SU-DHL-6 (cell line): ENCODE measurements around the gene CPT2.

Experiments
- H2AFZ ChIP-seq: fragments of 200-600 bp; sonication (generic); 2 replicates; pipeline ENCODE4 v1.6.1; 2014; ENCODE audit warnings: low read depth, mild to moderate bottlenecking, moderate library complexity, mixed read lengths, antibody characterized with exemption, low read length; ENCODE audit not compliant: severe bottlenecking
- H3F3A ChIP-seq: fragments of 200-600 bp; shearing (Covaris generic); 2 replicates; pipeline ENCODE4 v1.6.0; 2016; ENCODE audit warnings: antibody characterized with exemption, mild to moderate bottlenecking; ENCODE audit not compliant: insufficient read depth
- H3K27ac ChIP-seq: fragments of 200-600 bp; sonication (generic); 2 replicates; pipeline ENCODE4 v1.5.1; 2016; ENCODE audit warnings: low read depth, mild to moderate bottlenecking, low read length, moderate library complexity, mixed read lengths
- H3K27me3 ChIP-seq: fragments of 200-600 bp; sonication (generic), shearing (Covaris generic); 2 replicates; pipeline ENCODE4 v1.6.0; 2014; ENCODE audit warnings: mild to moderate bottlenecking, low read length
- H3K36me3 ChIP-seq: fragments of 200-600 bp; sonication (generic); 2 replicates; pipeline ENCODE4 v1.6.1; 2014; ENCODE audit warnings: mild to moderate bottlenecking, low read length, mixed read lengths
- H3K4me2 ChIP-seq: fragments of 300-600, 200-600 bp; shearing (Covaris generic), sonication (generic); 2 replicates; pipeline ENCODE4 v1.6.0; 2014; ENCODE audit warnings: low read length, low read depth, mild to moderate bottlenecking; ENCODE audit not compliant: poor library complexity, severe bottlenecking
- H3K4me3 ChIP-seq: fragments of 200-600 bp; sonication (generic); 2 replicates; pipeline ENCODE4 v1.5.1; 2014; ENCODE audit warnings: antibody characterized with exemption, low read length, mild to moderate bottlenecking, mixed read lengths; ENCODE audit not compliant: insufficient read depth, poor library complexity, severe bottlenecking
- H3K79me2 ChIP-seq: fragments of 200-600 bp; sonication (generic); 2 replicates; pipeline ENCODE4 v1.6.1; 2014; ENCODE audit warnings: mild to moderate bottlenecking, low read length, moderate library complexity; ENCODE audit not compliant: insufficient read depth
- H3K9ac ChIP-seq: fragments of 200-600 bp; sonication (generic); 2 replicates; pipeline ENCODE4 v1.7.0; 2014; ENCODE audit warnings: mild to moderate bottlenecking, low read length
- H3K9me2 ChIP-seq: fragments of 200-600 bp; sonication (generic); replicated peaks from 2 replicates; pipeline ENCODE4 v1.6.1; 2014; ENCODE audit warnings: low read length; ENCODE audit not compliant: insufficient read depth
- H3K9me3 ChIP-seq: fragments of 200-600 bp; sonication (generic); 2 replicates; pipeline ENCODE4 v1.6.1; 2014; ENCODE audit warnings: low read length, mixed read lengths; ENCODE audit not compliant: insufficient read depth
- H4K20me1 ChIP-seq: fragments of 200-600 bp; sonication (generic); 2 replicates; pipeline ENCODE4 v1.6.1; 2014; ENCODE audit warnings: low read depth, mild to moderate bottlenecking, antibody characterized with exemption, low read length, moderate library complexity, mixed read lengths
- EZH2phosphoT487 ChIP-seq: fragments of 200-600 bp; sonication (generic), shearing (Covaris generic); conservative IDR thresholded peaks from 2 replicates; pipeline ENCODE4 v1.6.1; 2018; ENCODE audit warnings: mild to moderate bottlenecking, antibody characterized with exemption, low read length, moderate library complexity, mixed read lengths
- TF ChIP-seq, protein P1 (sequence below): fragments of 200-600 bp; sonication (generic); IDR thresholded peaks from one replicate; pipeline ENCODE4 v1.5.1; 2017; ENCODE audit warnings: antibody characterized with exemption, mild to moderate bottlenecking, low read length, moderate library complexity; ENCODE audit not compliant: insufficient read depth, poor library complexity, severe bottlenecking

The CPT2 gene

DNA sequence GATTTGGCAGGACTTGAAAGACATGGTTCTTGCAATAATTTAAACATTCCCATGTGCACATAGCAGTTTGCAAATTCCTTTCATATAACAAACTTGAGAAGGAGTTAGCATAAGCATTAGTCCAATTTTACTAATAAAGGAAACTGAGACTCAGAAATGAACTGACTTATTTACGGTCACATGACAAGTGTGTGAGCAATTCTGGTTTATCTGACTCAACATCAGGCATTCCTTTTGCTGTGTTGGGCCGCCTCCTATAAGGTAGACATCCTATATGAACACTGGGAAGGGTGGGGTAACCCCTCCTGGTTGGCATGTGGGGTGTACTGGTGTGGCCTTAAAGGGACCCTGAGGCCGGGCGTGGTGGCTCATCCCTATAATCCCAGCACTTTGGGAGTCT is 8.5 kb upstream of the CPT2 start:
- H3K9ac ChIP-seq = no peak overlapping the region
- no peak overlapping the region for H3K4me2 ChIP-seq
- H3K27me3 ChIP-seq = no peaks in the 10 kb centered on the region
- H3K79me2 ChIP-seq = no peaks in the 10 kb centered on the region
- H3K36me3 ChIP-seq = no peaks in the 10 kb centered on the region
- no peaks in the 10 kb centered on the region for H3K9me3 ChIP-seq
- H3K9me2 ChIP-seq = no peaks in the 10 kb centered on the region
- no peaks in the 10 kb centered on the region for H4K20me1 ChIP-seq
- TF ChIP-seq, protein P1, sequence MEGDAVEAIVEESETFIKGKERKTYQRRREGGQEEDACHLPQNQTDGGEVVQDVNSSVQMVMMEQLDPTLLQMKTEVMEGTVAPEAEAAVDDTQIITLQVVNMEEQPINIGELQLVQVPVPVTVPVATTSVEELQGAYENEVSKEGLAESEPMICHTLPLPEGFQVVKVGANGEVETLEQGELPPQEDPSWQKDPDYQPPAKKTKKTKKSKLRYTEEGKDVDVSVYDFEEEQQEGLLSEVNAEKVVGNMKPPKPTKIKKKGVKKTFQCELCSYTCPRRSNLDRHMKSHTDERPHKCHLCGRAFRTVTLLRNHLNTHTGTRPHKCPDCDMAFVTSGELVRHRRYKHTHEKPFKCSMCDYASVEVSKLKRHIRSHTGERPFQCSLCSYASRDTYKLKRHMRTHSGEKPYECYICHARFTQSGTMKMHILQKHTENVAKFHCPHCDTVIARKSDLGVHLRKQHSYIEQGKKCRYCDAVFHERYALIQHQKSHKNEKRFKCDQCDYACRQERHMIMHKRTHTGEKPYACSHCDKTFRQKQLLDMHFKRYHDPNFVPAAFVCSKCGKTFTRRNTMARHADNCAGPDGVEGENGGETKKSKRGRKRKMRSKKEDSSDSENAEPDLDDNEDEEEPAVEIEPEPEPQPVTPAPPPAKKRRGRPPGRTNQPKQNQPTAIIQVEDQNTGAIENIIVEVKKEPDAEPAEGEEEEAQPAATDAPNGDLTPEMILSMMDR = no peak
- TF ChIP-seq EZH2phosphoT487 = no peak
- H2AFZ ChIP-seq = no peak overlapping the region
- H3K27ac ChIP-seq = no peak overlapping the region
- H3K4me3 ChIP-seq = no peak overlapping the region
- H3F3A ChIP-seq = no peaks in the 10 kb centered on the region

DNA sequence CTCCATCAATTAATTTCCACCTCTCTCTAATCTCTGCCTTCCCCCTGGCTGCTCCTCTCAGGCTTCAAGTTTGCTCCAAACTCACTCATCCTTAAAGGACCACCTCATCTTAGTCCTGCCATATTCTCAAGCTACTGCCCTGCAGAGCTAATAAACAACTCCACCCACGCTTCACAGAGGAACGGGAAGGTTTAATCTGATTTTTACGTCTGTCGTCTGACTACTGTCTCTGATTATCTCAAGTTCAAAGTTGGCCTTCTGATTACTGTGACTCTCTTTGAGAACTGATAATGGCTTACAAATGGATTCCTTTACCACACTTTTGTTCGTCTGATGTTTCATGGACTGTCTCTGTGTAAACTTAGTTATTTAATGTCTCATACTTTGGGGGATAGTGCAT is 7.6 kb upstream of the CPT2 start:
- Histone ChIP-seq H3K36me3 (no peaks in the 10 kb centered on the region), H3K9ac (no peak overlapping the region), H3K79me2 (no peaks in the 10 kb centered on the region), H3K4me3 (no peak overlapping the region), H3K27me3 (no peaks in the 10 kb centered on the region), H3K9me3 (no peaks in the 10 kb centered on the region), H3K9me2 (no peaks in the 10 kb centered on the region), H3F3A (no peaks in the 10 kb centered on the region), H3K27ac (no peak overlapping the region), H2AFZ (no peak overlapping the region), H3K4me2 (no peak overlapping the region), H4K20me1 (no peaks in the 10 kb centered on the region)
- TF ChIP-seq, protein P1 = no peak
- no peak for TF ChIP-seq EZH2phosphoT487

DNA sequence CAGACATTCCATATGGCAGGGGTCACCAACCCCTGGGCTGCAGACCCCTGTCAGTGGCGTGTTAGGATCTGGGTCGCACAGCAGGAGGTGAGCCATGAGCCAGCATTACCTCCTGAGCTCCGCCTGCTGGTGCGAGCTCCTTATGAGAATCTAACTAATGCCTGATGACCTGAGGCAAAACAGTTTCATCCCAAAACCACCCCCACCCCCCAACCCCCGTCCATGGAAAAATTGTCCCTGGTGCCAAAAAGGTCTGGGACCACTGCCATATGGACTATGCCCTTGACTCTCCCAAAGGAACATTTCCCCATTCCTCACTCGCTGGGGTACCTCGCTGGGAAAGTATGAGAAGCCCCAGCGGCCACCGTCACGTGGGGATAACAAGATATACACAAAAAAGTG is 6.4 kb upstream of the CPT2 start:
- no peaks in the 10 kb centered on the region for H3F3A ChIP-seq
- TF ChIP-seq, protein P1 = no peak
- no peak for TF ChIP-seq EZH2phosphoT487
- no peaks in the 10 kb centered on the region for H3K36me3 ChIP-seq
- H3K9me2 ChIP-seq = no peaks in the 10 kb centered on the region
- no peak overlapping the region for H3K27ac ChIP-seq
- H3K4me3 ChIP-seq = no peak overlapping the region
- no peak overlapping the region for H2AFZ ChIP-seq
- no peaks in the 10 kb centered on the region for H3K27me3 ChIP-seq
- H3K9me3 ChIP-seq = no peaks in the 10 kb centered on the region
- H3K79me2 ChIP-seq = no peaks in the 10 kb centered on the region
- H4K20me1 ChIP-seq = no peaks in the 10 kb centered on the region
- H3K9ac ChIP-seq = no peak overlapping the region
- no peak overlapping the region for H3K4me2 ChIP-seq
